NCI-H2107 treated with DMSO at 0.1 percent for 48 hours (cell line): ENCODE results near the gene CLN5.

ENCODE experiments used
- DNase-seq: peaks from one replicate; lab custom pipeline; 2025; ENCODE audit not compliant: unreplicated experiment; lab: John Stamatoyannopoulos, UW

CLN5 gene

GRCh38 chr13:77016888-77017623, 25.2 kb downstream of the CLN5 start:
- no peak for DNase-seq

GRCh38 chr13:77019756-77020155, 27.9 kb downstream of the CLN5 start:
- DNase-seq: no peak

GRCh38 chr13:77022341-77022740, 30.5 kb downstream of the CLN5 start:
- no peak for DNase-seq

GRCh38 chr13:77026255-77026860, 34.5 kb downstream of the CLN5 start:
- DNase-seq: no peak

GRCh38 chr13:77026861-77027621, 35.2 kb downstream of the CLN5 start, which contains the start of gene FBXL3:
Gene FBXL3, minus strand, starts transcription at chr13:77027159. Its CDS starts 5,299 bp downstream, at chr13:77021860.
- peak; percentile 60 for DNase-seq

GRCh38 chr13:77028202-77028601, 36.3 kb downstream of the CLN5 start:
- no peak for DNase-seq

GRCh38 chr13:77029436-77029835, 37.6 kb downstream of the CLN5 start:
- no peak for DNase-seq

- no peak for DNase-seq
Measured at GRCh38 chr13:77031656-77032243, 39.9 kb downstream of the CLN5 start.

GRCh38 chr13:77033717-77034302, 41.9 kb downstream of the CLN5 start:
- DNase-seq: no peak

GRCh38 chr13:77034881-77035280, 43.0 kb downstream of the CLN5 start:
- DNase-seq: no peak

GRCh38 chr13:77036279-77036678, 44.4 kb downstream of the CLN5 start:
- DNase-seq: no peak

- DNase-seq: no peak
Measured at GRCh38 chr13:77038907-77039480, 47.1 kb downstream of the CLN5 start.

- DNase-seq: no peak
Measured at GRCh38 chr13:77040076-77040475, 48.2 kb downstream of the CLN5 start.

- no peak for DNase-seq
Measured at GRCh38 chr13:77040835-77041234, 49.0 kb downstream of the CLN5 start.

GRCh38 chr13:77042566-77043177, 50.8 kb downstream of the CLN5 start:
- DNase-seq: no peak

- DNase-seq: no peak
Measured at GRCh38 chr13:77047649-77048343, 55.9 kb downstream of the CLN5 start.

- peak; percentile 19 for DNase-seq
Measured at GRCh38 chr13:77048681-77049080, 56.8 kb downstream of the CLN5 start.

GRCh38 chr13:77053192-77053591, 61.3 kb downstream of the CLN5 start:
- DNase-seq: no peak
